ENCODE results near the gene A1BG. TPM values are rescaled to one million over a fixed set of nuclear protein-coding genes. Genes with fewer than 3 reads are reported as not detected.
A peak's percentile ranks its signal among the peaks of the same experiment; 100 is the strongest.

The A1BG gene, protein sequence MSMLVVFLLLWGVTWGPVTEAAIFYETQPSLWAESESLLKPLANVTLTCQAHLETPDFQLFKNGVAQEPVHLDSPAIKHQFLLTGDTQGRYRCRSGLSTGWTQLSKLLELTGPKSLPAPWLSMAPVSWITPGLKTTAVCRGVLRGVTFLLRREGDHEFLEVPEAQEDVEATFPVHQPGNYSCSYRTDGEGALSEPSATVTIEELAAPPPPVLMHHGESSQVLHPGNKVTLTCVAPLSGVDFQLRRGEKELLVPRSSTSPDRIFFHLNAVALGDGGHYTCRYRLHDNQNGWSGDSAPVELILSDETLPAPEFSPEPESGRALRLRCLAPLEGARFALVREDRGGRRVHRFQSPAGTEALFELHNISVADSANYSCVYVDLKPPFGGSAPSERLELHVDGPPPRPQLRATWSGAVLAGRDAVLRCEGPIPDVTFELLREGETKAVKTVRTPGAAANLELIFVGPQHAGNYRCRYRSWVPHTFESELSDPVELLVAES
- total RNA-seq, result 10 to 100 TPM in 1 of 4 donors, 1 to 10 TPM in 2, under 1 TPM in 1; 0.50 to 14.9 (median 3.4) TPM

DNA sequence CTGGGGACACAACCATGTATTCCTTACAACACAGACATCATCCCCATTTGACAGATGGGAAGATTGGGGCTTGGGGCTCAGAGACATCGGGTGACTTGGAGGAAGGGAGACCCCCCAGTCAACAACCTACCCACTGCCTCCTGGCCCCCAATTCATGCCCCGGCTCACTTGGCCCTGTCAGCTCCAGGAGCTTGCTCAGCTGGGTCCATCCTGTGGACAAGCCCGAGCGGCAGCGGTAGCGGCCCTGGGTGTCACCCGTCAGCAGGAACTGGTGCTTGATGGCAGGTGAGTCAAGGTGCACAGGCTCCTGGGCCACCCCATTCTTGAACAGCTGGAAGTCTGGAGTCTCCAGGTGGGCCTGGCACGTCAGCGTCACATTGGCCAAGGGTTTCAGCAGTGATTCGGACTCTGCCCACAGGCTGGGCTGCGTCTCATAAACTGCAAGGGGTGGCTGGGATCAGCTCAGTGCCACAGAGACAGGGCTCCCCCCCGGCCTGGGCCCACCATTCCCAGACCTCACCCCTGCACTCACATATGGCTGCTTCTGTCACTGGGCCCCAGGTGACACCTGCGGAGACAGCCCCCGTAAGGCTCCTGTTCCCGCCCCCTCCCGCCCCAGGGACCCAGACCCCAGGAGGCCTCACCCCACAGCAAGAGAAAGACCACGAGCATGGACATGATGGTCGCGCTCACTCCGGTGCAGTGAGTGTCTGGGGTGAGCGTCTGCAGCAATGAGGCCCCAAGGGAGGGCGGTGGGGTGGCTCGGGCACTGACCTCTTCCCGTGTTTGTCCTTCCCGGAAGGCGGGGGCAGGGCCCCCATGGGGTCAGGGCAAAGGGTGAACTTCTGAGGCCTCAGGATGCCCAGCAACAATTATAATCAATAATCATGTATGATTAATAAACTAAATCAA, at the start of gene A1BG:
Gene A1BG, minus strand, starts transcription at position 733 of the 912 bp plus-strand sequence. Its CDS starts 55 bp downstream, at position 678.
- 78 to 79% methylated on average over 16 to 25 of the region's 26 CpGs for WGBS, 2 donors
- Histone ChIP-seq H3K4me1 (peaks cover 7 to 12% of the 10 kb centered on the region in 2 donors), H3K4me3 (replicated peaks in 1 of 3) (no peak within 1 kb of the TSS), H3K27ac (no peak within 1 kb of the TSS), H3K27me3 (no peaks in the 10 kb centered on the region), H3K36me3 (no peaks in the 10 kb centered on the region), H3K9me3 (no peaks in the 10 kb centered on the region)
- no peak for TF ChIP-seq POLR2A (IDR thresholded peaks at IDR 0.05)
- TF ChIP-seq, protein P1, sequence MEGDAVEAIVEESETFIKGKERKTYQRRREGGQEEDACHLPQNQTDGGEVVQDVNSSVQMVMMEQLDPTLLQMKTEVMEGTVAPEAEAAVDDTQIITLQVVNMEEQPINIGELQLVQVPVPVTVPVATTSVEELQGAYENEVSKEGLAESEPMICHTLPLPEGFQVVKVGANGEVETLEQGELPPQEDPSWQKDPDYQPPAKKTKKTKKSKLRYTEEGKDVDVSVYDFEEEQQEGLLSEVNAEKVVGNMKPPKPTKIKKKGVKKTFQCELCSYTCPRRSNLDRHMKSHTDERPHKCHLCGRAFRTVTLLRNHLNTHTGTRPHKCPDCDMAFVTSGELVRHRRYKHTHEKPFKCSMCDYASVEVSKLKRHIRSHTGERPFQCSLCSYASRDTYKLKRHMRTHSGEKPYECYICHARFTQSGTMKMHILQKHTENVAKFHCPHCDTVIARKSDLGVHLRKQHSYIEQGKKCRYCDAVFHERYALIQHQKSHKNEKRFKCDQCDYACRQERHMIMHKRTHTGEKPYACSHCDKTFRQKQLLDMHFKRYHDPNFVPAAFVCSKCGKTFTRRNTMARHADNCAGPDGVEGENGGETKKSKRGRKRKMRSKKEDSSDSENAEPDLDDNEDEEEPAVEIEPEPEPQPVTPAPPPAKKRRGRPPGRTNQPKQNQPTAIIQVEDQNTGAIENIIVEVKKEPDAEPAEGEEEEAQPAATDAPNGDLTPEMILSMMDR (IDR thresholded peaks at IDR 0.05), result no peak
- no peak for DNase-seq
- intact Hi-C loops (cut with DNase I), result no loop called here

DNA sequence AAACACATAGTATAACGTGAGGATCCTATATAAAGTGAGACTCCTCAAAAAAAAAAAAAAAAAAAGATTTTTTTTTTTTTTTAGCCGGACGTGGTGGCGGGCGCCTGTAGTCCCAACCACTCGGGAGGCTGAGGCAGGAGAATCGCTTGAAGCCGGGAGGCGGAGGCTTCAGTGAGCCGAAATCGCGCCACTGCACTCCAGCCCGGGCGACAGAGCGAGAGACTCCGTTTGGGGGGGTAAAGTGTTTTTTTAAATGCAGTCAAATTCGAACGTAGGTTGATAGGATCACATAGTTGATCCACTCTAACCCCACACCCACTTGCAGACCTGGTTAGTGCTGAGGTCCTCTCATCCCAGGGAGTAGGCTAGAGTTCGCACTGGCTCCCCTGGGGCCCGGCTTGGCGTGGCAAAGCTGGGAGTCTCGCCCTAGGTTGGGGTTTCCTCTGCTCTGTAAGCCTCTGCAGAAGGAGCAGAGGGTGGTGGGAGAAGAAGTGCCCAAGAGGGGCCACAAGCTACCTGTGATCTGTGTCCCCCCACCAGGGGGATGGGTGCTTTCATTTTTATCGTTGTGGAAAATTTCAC, 48.6 kb upstream of the A1BG start:
- no peak for DNase-seq
- intact Hi-C loops (cut with DNase I), result no loop called here
- H3K4me3 ChIP-seq (replicated peaks in 1 of 3), result peak overlapping the region in 1 of 3 donors; percentile 30
- peaks cover 13 to 18% of the 10 kb centered on the region in 2 donors for H3K4me1 ChIP-seq
- 24 to 36% methylated on average over 23 of the region's 23 CpGs for WGBS, 2 donors
- TF ChIP-seq, protein P1 (IDR thresholded peaks at IDR 0.05), result no peak
- no peak for TF ChIP-seq POLR2A (IDR thresholded peaks at IDR 0.05)
- no peaks in the 10 kb centered on the region for H3K36me3 ChIP-seq
- H3K9me3 ChIP-seq, result no peaks in the 10 kb centered on the region
- peaks cover 3% of the 10 kb centered on the region for H3K27me3 ChIP-seq
- H3K27ac ChIP-seq, result peak overlapping the region in 1 of 3 donors; percentile 26

DNA sequence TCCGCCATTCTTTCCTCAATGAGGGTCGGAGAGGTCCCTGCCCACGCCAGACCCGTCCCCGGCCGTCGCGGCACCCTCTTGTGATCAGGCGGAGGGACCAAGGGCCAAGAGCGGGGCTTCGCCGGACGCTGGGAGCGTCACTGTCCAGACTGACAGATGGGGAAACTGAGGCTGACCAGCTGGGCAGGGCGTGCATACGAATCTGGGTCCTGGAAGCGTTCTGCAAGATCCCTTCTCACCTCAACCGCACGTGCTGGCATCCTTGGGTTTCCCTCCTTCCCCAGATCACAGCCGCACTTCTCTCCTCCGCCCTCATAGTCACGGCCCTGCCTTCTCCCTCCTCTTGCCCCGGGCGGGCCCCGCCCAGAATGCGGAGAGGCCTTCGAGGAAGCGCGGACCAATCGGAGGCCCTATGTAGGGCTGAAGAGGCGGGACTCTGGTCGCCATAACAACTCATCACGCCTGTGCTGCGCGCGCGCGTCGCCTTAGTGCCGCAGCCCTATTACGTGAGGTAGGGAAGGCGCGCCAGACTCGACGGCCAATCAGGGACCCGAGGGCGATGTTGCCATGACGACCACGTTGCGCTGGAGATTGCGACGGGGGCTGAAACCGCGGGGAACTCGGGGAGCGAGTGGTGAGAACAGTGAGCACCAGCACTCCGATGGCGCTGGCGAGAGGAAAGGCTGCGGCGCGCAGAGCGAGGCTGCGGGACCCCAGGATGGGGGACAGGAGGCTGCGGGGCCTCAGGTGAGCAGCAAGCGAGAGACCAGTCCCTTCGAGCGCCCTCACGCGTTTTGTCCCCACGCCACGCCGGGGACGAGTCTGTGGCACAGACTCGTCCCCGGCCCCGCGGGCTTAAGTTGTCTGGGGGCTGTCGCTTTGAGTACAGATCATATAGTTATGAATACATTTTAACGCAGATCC, 47.9 kb upstream of the A1BG start:
- 1% methylated on average over 41 to 55 of the region's 80 CpGs for WGBS, 2 donors

More for the DNA sequence above, 47.9 kb upstream of the A1BG start:
- Histone ChIP-seq H3K9me3 (no peaks in the 10 kb centered on the region), H3K4me1 (peaks cover 13 to 20% of the 10 kb centered on the region in 2 donors), H3K27ac (peak overlapping the region in 1 of 3 donors; percentile 26), H3K27me3 (peaks cover 6% of the 10 kb centered on the region), H3K36me3 (no peaks in the 10 kb centered on the region), H3K4me3 (replicated peaks in 1 of 3) (peak overlapping the region in 1 of 3 donors; percentile 30)
- peak in 1 of 2 donors; percentile 92 for TF ChIP-seq POLR2A (IDR thresholded peaks at IDR 0.05)
- TF ChIP-seq, protein P1 (IDR thresholded peaks at IDR 0.05), result peak in 1 of 6 experiments; percentile 10
- intact Hi-C loops (cut with DNase I), result no loop called here
- DNase-seq, result peak; percentile 100

Measured in thyroid gland (tissue), 4 donors.